GM04504 (cell line): ENCODE data around the gene TMEM59L.
"Not testable (repeated sequence)": the region's sequence is repeated elsewhere in the genome, so short reads cannot be mapped to it uniquely, and the experiment has no call there.

Experiments
- DNase-seq: peaks from one replicate; pipeline ENCODE4 v3.0.0-alpha.2; 2012; ENCODE audit warnings: low read depth

The TMEM59L gene

GRCh38 chr19:18612772-18613588 is at the start of gene TMEM59L:
TMEM59L (plus strand) TSS chr19:18612870; CDS start chr19:18612959, 89 bp downstream.
- DNase-seq: no peak

DNA sequence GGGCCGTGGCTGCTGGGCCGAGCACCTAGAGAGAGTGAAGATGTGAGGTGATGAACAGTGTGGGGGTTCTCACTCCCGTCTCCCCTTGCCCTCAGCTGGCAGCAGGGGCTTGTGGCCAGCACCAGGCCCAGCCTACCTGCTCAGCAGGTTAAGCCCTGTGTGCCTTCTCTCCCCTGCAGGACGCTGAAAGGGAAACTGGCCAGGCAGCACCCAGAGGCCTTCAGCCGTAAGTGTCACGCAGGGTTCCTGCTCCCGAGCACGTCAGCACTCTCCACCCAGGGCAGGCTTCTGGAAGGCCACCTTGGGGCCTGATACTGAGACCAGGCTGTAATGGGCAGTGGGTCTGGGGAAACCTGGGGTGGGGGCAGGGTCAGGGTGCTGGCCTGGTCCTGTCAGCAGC is 45.7 kb upstream of the TMEM59L start:
- no peak for DNase-seq

GRCh38 chr19:18568367-18568766 is 44.3 kb upstream of the TMEM59L start:
- DNase-seq: no peak

GRCh38 chr19:18571564-18572344 is 40.9 kb upstream of the TMEM59L start, which contains the start of gene UBA52:
UBA52 (plus strand) TSS chr19:18571857; CDS start chr19:18573301, 1,444 bp downstream.
- peak; percentile 93 for DNase-seq

GRCh38 chr19:18574691-18575291 is 37.9 kb upstream of the TMEM59L start:
- DNase-seq: no peak

DNA sequence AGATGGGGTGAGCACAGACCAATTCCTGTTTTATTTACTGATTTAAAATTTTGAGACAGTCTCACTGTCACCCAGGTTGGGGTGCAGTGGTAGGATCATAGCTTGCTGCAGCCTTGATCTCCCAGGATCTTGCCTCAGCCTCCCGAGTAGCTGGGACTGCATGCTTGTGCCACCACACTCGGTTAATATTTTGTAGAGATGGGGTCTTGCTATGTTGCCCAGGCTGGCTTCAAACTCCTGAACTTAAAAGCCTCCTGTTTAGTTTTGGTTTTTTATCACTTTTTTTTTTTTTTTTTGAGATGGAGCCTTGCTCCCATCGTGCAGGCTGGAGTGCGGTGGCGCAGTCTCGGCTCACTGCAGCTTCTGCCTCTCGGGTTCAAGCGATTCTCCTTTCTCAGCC is 36.3 kb upstream of the TMEM59L start:
- no peak for DNase-seq

DNA sequence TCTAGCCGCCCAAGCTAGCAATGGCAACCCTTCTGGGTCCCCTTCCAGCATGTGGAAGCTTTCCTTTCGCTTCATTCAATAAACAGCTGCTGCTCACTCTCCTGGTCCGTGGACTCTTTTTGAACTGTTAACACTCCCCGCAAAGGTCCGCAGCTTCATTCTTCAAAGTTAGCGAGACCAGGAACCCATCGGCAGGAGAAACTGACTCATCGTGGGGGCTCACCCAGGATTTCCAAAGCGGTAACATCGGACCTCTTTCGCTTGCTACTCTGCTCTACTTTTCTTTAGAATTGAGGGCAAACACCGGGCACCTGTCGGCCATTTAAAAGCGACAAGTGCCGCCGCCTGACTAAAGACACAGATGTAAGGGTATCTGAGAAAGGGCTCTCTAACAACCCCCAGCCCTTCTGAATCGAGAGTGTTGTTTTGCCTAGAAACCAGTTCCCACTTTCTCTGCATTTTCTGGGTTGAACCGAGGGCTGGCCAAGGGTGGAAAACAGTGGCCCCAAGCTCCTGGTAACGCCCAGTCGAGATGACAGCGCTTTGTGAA is 35.2 kb upstream of the TMEM59L start:
- DNase-seq: no peak

- DNase-seq: no peak
Observed at GRCh38 chr19:18580311-18580710, 32.4 kb upstream of the TMEM59L start.

DNA sequence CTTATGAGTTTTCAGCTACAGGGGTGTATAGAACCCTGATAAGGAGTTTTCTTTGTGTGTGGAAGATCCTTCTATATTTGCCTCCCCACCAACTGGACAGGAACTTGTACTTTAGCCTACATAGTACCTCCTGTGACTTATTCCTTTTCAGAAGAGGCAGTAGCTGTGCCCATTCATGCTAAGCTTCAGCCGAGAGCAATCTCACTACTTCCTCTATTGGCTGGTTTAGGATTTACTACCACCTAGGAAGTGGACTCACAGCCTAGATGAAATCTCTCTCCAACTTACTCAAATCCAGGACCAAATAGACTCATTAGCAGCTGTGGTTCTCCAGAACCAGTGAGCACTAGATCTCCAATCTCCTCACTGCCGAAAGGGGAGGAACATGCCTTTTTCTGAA is 26.4 kb upstream of the TMEM59L start:
- DNase-seq: no peak

- DNase-seq: no peak
Observed at GRCh38 chr19:18587561-18587960, 25.1 kb upstream of the TMEM59L start.

- DNase-seq: no peak
Observed at GRCh38 chr19:18587962-18588610, 24.6 kb upstream of the TMEM59L start.

DNA sequence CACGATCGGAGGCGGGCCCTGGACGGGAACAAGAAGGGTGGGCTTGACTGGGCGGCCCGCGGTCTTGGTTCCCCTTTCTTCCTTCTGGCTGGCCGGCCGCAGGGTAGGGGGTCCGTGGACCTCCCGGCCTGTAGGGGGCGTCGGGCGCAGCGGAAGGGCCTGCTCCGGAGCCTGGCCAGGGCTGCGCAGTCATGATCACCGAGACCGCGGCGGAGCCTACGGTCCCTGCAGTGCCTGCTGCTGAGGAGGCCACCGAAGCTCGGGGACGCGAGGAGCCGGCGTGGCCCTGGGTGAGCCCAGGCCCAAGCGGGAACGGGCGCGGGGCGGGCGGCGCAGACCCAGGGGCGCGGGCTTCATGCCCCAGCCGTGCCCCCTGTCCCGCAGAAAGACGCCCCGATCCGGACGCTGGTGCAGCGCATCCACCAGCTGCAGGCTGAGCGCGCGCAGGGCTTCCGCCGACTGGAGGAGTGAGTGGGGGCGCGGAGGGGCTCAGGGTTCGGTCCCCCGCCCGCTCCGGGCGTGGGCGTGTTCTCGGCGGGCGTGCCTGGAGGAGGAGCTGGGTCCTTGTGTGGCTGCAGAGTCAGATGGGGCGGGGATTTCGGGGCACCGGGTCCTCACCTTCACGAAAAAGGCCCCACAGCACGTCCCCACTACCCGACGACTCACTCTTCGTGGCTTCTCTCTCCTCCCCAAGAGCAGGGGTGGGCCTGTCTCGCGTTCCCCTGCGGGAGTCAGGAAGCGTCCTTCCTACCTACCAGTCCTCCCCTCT is 23.9 kb upstream of the TMEM59L start, which contains the start of gene REX1BD:
Gene REX1BD (plus strand): TSS at position 188 of the 769 bp plus-strand sequence. CDS start 4 bp downstream, at position 192.
- peak; percentile 43 for DNase-seq

- DNase-seq: no peak
Observed at GRCh38 chr19:18589380-18590272, 23.0 kb upstream of the TMEM59L start.

GRCh38 chr19:18590273-18591272 is 22.1 kb upstream of the TMEM59L start:
- DNase-seq: no peak

DNA sequence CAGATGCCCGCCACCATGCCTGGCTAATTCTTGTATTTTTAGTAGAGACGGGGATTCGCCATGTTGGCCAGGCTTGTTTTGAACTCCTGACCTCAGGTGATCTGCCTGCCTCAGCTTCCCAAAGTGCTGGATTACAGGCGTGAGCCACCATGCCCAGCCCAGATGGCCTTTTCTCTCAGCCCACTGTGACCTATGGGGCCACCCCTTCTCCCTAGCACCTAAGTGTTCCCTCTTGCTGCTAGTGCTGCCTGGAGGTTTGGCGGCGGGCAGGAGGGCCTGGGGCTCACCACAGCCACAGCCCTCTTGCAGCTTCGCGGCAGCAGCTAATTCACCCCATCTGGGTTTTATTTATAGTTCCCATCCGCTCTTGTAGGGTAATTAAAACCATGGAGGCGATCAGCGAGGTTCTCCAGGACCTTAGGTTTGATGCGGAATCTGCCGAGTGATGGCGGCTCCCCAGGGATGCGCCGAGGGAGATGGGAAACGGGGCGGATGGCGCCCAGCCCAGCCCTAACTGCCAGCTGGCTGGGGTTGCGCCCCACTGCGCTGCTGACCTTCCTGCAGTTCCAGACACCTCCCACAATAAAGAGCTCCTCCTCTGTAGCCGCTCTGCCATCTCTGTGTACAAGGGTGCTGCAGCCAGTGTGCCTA is 20.8 kb upstream of the TMEM59L start:
- DNase-seq: no peak

- DNase-seq: not testable (repeated sequence)
Observed at GRCh38 chr19:18592732-18593131, 19.9 kb upstream of the TMEM59L start.

GRCh38 chr19:18593367-18594095 is 19.1 kb upstream of the TMEM59L start:
- DNase-seq: no peak
